H1 (cell line): ENCODE results near the gene XNDC1N. TPM values are rescaled to one million over a fixed set of nuclear protein-coding genes. Genes with fewer than 3 reads are reported as not detected.

Experiments
- CTCF ChIA-PET: fragments of 300-600 bp; sonication (Branson Sonifier 250); formaldehyde crosslinking; loops from one replicate; lab custom pipeline; 2021; ENCODE audit not compliant: partially characterized antibody; lab: Charles Lee
- POLR2A ChIA-PET: fragments of 300-600 bp; sonication (Branson Sonifier 250); formaldehyde crosslinking; loops from one replicate; lab custom pipeline; 2021; ENCODE audit warnings: inconsistent platforms; ENCODE audit not compliant: partially characterized antibody; lab: Charles Lee
- DNase-seq, 2 experiments: peaks; one replicate each; pipeline versions ENCODE4 v3.0.0 to v3.0.0-alpha.2; 2010 to 2022; ENCODE audit warnings: low spot score in 2 of 2, low read depth in 1 of 2, mixed read lengths in 1 of 2
- FAIRE-seq: peaks from 2 replicates; lab custom pipeline; 2011; peaks lifted over from hg19 to GRCh38; lab: Jason Lieb, UNC
- H2AFZ ChIP-seq: 2 replicates; pipeline ENCODE4 v1.8.1; 2012; ENCODE audit warnings: low read length, inconsistent platforms
- H2AK5ac ChIP-seq: 2 replicates; pipeline ENCODE4 v1.6.1; 2013; ENCODE audit warnings: low read depth, low read length
- H2BK120ac ChIP-seq: replicated peaks from 2 replicates; pipeline ENCODE3; 2013; ENCODE audit warnings: low read depth, low read length, inconsistent platforms
- H2BK12ac ChIP-seq: 2 replicates; pipeline ENCODE4 v1.6.1; 2013; ENCODE audit warnings: low read depth, low read length
- H2BK15ac ChIP-seq: 2 replicates; pipeline ENCODE4 v1.6.1; 2013; ENCODE audit warnings: low read length
- H2BK20ac ChIP-seq: 2 replicates; pipeline ENCODE4 v1.6.1; 2013; ENCODE audit warnings: low read length
- H2BK5ac ChIP-seq: 2 replicates; pipeline ENCODE4 v1.6.1; 2013; ENCODE audit warnings: low read depth, low read length
- H3K14ac ChIP-seq: 2 replicates; pipeline ENCODE4 v1.6.1; 2013; ENCODE audit warnings: inconsistent platforms; ENCODE audit not compliant: insufficient read length
- H3K18ac ChIP-seq: 2 replicates; pipeline ENCODE4 v1.6.1; 2013; ENCODE audit warnings: low read length; ENCODE audit errors: extremely low read depth
- H3K23ac ChIP-seq: 2 replicates; pipeline ENCODE4 v1.6.1; 2013; ENCODE audit warnings: inconsistent platforms; ENCODE audit not compliant: insufficient read length
- H3K23me2 ChIP-seq: 2 replicates; pipeline ENCODE4 v1.6.1; 2013; ENCODE audit warnings: low read depth, low read length
- H3K27ac ChIP-seq: 2 replicates; pipeline ENCODE4 v1.6.1; 2011; ENCODE audit warnings: low read depth, low read length, inconsistent platforms
- H3K27me3 ChIP-seq, 4 experiments: replicated peaks in 1 of 4; 1 replicate in 1 of 4; 2 replicates in 3 of 4; pipeline versions ENCODE4 v1.6.1 to v1.8.1; 2011 to 2013; ENCODE audit warnings: low read length in 3 of 4, mild to moderate bottlenecking in 3 of 4, inconsistent platforms in 2 of 4, mixed read lengths in 2 of 4, moderate library complexity in 1 of 4; ENCODE audit not compliant: control insufficient read depth in 3 of 4, insufficient read depth in 3 of 4; ENCODE audit errors: extremely low read depth in 1 of 4
- H3K36me3 ChIP-seq, 4 experiments: 2 replicates each; pipeline versions ENCODE4 v1.6.1 to v1.8.1; 2011 to 2013; ENCODE audit warnings: mild to moderate bottlenecking in 4 of 4, low read length in 3 of 4, moderate library complexity in 2 of 4, control low read depth in 1 of 4, inconsistent platforms in 1 of 4; ENCODE audit not compliant: insufficient read depth in 4 of 4, control insufficient read depth in 2 of 4
- H3K4ac ChIP-seq: replicated peaks from 2 replicates; pipeline ENCODE3; 2013; ENCODE audit warnings: low read length, low read depth, mixed read lengths, inconsistent platforms; ENCODE audit not compliant: insufficient read length
- H3K4me1 ChIP-seq, 4 experiments: replicated peaks in 1 of 4; 1 replicate in 1 of 4; 2 replicates in 3 of 4; pipeline versions ENCODE4 v1.6.1 to v1.8.1; 2011 to 2013; ENCODE audit warnings: low read length in 3 of 4, inconsistent platforms in 2 of 4, mixed read lengths in 1 of 4; ENCODE audit not compliant: insufficient read depth in 4 of 4, control insufficient read depth in 3 of 4
- H3K4me2 ChIP-seq, 2 experiments: 2 replicates each; pipeline versions ENCODE4 v1.6.1 to v1.8.1; 2011 to 2013; ENCODE audit warnings: low read depth in 2 of 2, low read length in 2 of 2, control low read depth in 1 of 2, inconsistent platforms in 1 of 2, mild to moderate bottlenecking in 1 of 2; ENCODE audit not compliant: insufficient read depth in 1 of 2
- H3K4me3 ChIP-seq, 4 experiments: fragments of 200-600, 300-600 bp in 1 of 4; sonication (generic), shearing (Covaris generic), sonication (Bioruptor Twin) in 1 of 4; 2 replicates each; pipeline versions ENCODE4 v1.5.1 to v1.8.1; 2011 to 2016; ENCODE audit warnings: low read length in 4 of 4, low read depth in 3 of 4, control low read depth in 2 of 4, inconsistent platforms in 2 of 4, mild to moderate bottlenecking in 2 of 4, mixed read lengths in 1 of 4, moderate library complexity in 1 of 4; ENCODE audit not compliant: insufficient read depth in 2 of 4; ENCODE audit errors: extremely low read depth in 1 of 4
- H3K56ac ChIP-seq: replicated peaks from 2 replicates; pipeline ENCODE3; 2013; ENCODE audit warnings: low read depth, mild to moderate bottlenecking, mixed read lengths, low read length, inconsistent platforms; ENCODE audit not compliant: insufficient read length
- H3K79me1 ChIP-seq: 2 replicates; pipeline ENCODE4 v1.6.1; 2013; ENCODE audit warnings: low read depth, low read length, control low read depth
- H3K79me2 ChIP-seq, 2 experiments: 2 replicates each; pipeline versions ENCODE4 v1.6.1 to v1.8.1; 2012 to 2013; ENCODE audit warnings: low read length in 2 of 2, mild to moderate bottlenecking in 2 of 2, inconsistent platforms in 1 of 2; ENCODE audit not compliant: insufficient read depth in 2 of 2, control insufficient read depth in 1 of 2
- H3K9ac ChIP-seq, 4 experiments: replicated peaks in 1 of 4; 1 replicate in 1 of 4; 2 replicates in 3 of 4; pipeline versions ENCODE4 v1.6.1 to v1.8.1; 2011 to 2013; ENCODE audit warnings: low read depth in 3 of 4, low read length in 3 of 4, control low read depth in 2 of 4, mild to moderate bottlenecking in 2 of 4, moderate library complexity in 2 of 4, inconsistent platforms in 1 of 4; ENCODE audit errors: extremely low read depth in 1 of 4
- H3K9me3 ChIP-seq, 2 experiments: 2 replicates each; pipeline versions ENCODE4 v1.6.1 to v1.8.1; 2012 to 2013; ENCODE audit warnings: mild to moderate bottlenecking in 2 of 2, moderate library complexity in 2 of 2, control low read depth in 1 of 2, inconsistent platforms in 1 of 2, low read depth in 1 of 2, low read length in 1 of 2, mixed read lengths in 1 of 2; ENCODE audit not compliant: insufficient read depth in 2 of 2
- H4K20me1 ChIP-seq, 2 experiments: replicated peaks in 1 of 2; 2 replicates each; pipeline versions ENCODE3 to v1.8.1; 2011 to 2013; ENCODE audit warnings: inconsistent platforms in 2 of 2, low read length in 2 of 2, mild to moderate bottlenecking in 1 of 2; ENCODE audit not compliant: insufficient read depth in 2 of 2, control insufficient read depth in 1 of 2
- H4K5ac ChIP-seq: 2 replicates; pipeline ENCODE4 v1.6.1; 2013; ENCODE audit warnings: low read length, low read depth, mixed read lengths, inconsistent platforms; ENCODE audit not compliant: insufficient read length
- H4K8ac ChIP-seq: 2 replicates; pipeline ENCODE4 v1.8.0; 2013; ENCODE audit warnings: mild to moderate bottlenecking, moderate library complexity, low read length, inconsistent platforms; ENCODE audit not compliant: insufficient read depth; ENCODE audit errors: extremely low read depth
- H4K91ac ChIP-seq: replicated peaks from 2 replicates; pipeline ENCODE3; 2013; ENCODE audit warnings: low read length, mixed read lengths, inconsistent platforms; ENCODE audit not compliant: insufficient read length
- POLR2A ChIP-seq, 2 experiments: IDR thresholded peaks; 1 replicate in 1 of 2; 2 replicates in 1 of 2; pipeline ENCODE4 v1.6.1; 2011; ENCODE audit warnings: low read depth in 2 of 2, low read length in 2 of 2, mild to moderate bottlenecking in 2 of 2; ENCODE audit errors: control extremely low read depth in 1 of 2
- SIN3A ChIP-seq, 2 experiments: IDR thresholded peaks in 1 of 2; conservative IDR thresholded peaks in 1 of 2; 2 replicates each; pipeline ENCODE4 v1.6.1; 2011 to 2012; ENCODE audit warnings: low read length in 2 of 2, improper control_type of control experiment in 1 of 2, low read depth in 1 of 2, mild to moderate bottlenecking in 1 of 2
- SP2 ChIP-seq: IDR thresholded peaks from 2 replicates; pipeline ENCODE4 v1.6.1; 2012; ENCODE audit warnings: mild to moderate bottlenecking, low read length, inconsistent platforms
- WGBS, 2 experiments: shearing (Covaris generic) in 1 of 2; methylation state at CpG; one replicate each; pipeline versions ENCODE4 v1.1.6 to v1.1.7; 2013 to 2015; ENCODE audit warnings: low lambda C conversion rate in 2 of 2, mixed read lengths in 2 of 2, inconsistent platforms in 1 of 2, low coverage in 1 of 2, missing lambda C conversion rate in 1 of 2; ENCODE audit not compliant: insufficient replicate concordance in 2 of 2, insufficient coverage in 1 of 2, insufficient read length in 1 of 2; ENCODE audit errors: extremely low coverage in 1 of 2, missing lambda C conversion rate in 1 of 2; 5-methylcytosine and 5-hydroxymethylcytosine counted together
- polyA plus RNA-seq, 7 experiments: library from polyadenylated mRNA; depleted of rRNA in 3 of 7; stranded (reverse) in 5 of 7; unstranded in 2 of 7; fragments of >200 nt in 5 of 7; fragments of 200-250 nt in 2 of 7; gene quantifications; 1 replicate in 5 of 7; 2 replicates in 1 of 7; 4 replicates in 1 of 7; pipeline versions ENCODE4 v1.2.1 to v1.2.3, GENCODE V29; 2011 to 2013; ENCODE audit warnings: missing spikeins in 2 of 7, mixed read lengths in 2 of 7
- total RNA-seq: library from RNA; stranded (reverse); fragmentation: NEBNext Ultra II Directional; extraction: Animal tissue kit (Norgen Biotek cat#: 25700); gene quantifications from 2 replicates; pipeline ENCODE4 v1.2.1, GENCODE V29; 2021

XNDC1N gene
- total and polyA plus RNA-seq, 2 of the 8 experiments (the other 6 are each of a cell fraction or from before 2014, with no cell fraction given): 5.8 to 7.5 TPM

GRCh38 chr11:71976551-71976950, 48.2 kb upstream of the XNDC1N start:
- no peak overlapping the region for H2AFZ ChIP-seq
- no peaks in the 10 kb centered on the region for H3K23me2 ChIP-seq
- H2BK12ac ChIP-seq: no peak overlapping the region
- no peak overlapping the region for H3K23ac ChIP-seq
- no peak overlapping the region for H4K5ac ChIP-seq
- H3K27me3 ChIP-seq: no peaks in the 10 kb centered on the region
- H3K4me1 ChIP-seq: no peaks in the 10 kb centered on the region
- FAIRE-seq (no peak), DNase-seq (no peak)
- H3K36me3 ChIP-seq: peaks cover 0 to 6% (median 3%) of the 10 kb centered on the region in 4 experiments; a peak in 3 of 8 replicates
- no peak for TF ChIP-seq SP2
- no peak for TF ChIP-seq POLR2A (IDR thresholded peaks at IDR 0.05; ENCODE audit: control extremely low read depth in 1 of 2, low read depth in 2 of 2, low read length in 2 of 2)
- TF ChIP-seq SIN3A (conservative IDR thresholded peaks at IDR 0.05 in 1 of 2, IDR thresholded peaks at IDR 0.05 in 1 of 2; ENCODE audit: low read depth in 1 of 2, low read length in 2 of 2): no peak
- no peaks in the 10 kb centered on the region for H3K79me2 ChIP-seq
- no peak overlapping the region for H2BK120ac ChIP-seq
- peaks cover 0 to 6% of the 10 kb centered on the region in 2 experiments for H4K20me1 ChIP-seq
- no peak overlapping the region for H3K18ac ChIP-seq
- H3K14ac ChIP-seq: no peak overlapping the region
- H3K4me2 ChIP-seq: no peak overlapping the region
- POLR2A ChIA-PET: no interaction called here
- no peaks in the 10 kb centered on the region for H3K9me3 ChIP-seq
- H2BK15ac ChIP-seq: no peak overlapping the region
- H2BK20ac ChIP-seq: no peak overlapping the region
- H3K4ac ChIP-seq: no peak overlapping the region
- H3K56ac ChIP-seq: no peak overlapping the region
- no peak overlapping the region for H4K91ac ChIP-seq
- H2AK5ac ChIP-seq: no peak overlapping the region
- H2BK5ac ChIP-seq: no peak overlapping the region
- H4K8ac ChIP-seq: no peak overlapping the region
- no peak overlapping the region for H3K4me3 ChIP-seq
- H3K79me1 ChIP-seq: no peaks in the 10 kb centered on the region
- 95% methylated on average over 5 of the region's 5 CpGs; no CpG with 5 or more reads in 1 of the 2 experiments for WGBS, 2 experiments
- peak overlapping the region in 1 of 4 experiments; percentile 43; a peak in 1 of 7 replicates for H3K9ac ChIP-seq
- CTCF ChIA-PET: interaction anchor here (1.0 to 4.8 kb wide), 22 partner anchors 9 to 455 kb away, joined by 3 to 54 read pairs (median 5); partner anchors contain the start of gene IL18BP
- no peak overlapping the region for H3K27ac ChIP-seq
